Keratinocyte (primary cell): ENCODE data around the gene UNC13C.

Experiments used
- CTCF ChIP-seq, 3 experiments: IDR thresholded peaks in 1 of 3; conservative IDR thresholded peaks in 1 of 3; optimal IDR thresholded peaks in 1 of 3; 2 replicates in 2 of 3; 3 replicates in 1 of 3; pipeline versions ENCODE3 to v1.5.1; 2011; ENCODE audit warnings: low read length in 3 of 3, mild to moderate bottlenecking in 3 of 3, moderate library complexity in 2 of 3, control low read depth in 1 of 3, inconsistent platforms in 1 of 3; ENCODE audit not compliant: insufficient read depth in 2 of 3; ENCODE audit errors: extremely low read depth in 1 of 3
- EZH2 ChIP-seq: IDR thresholded peaks from one replicate; pipeline ENCODE4 v1.6.1; 2012; ENCODE audit warnings: inconsistent platforms, mild to moderate bottlenecking, low read length, moderate library complexity

DNA sequence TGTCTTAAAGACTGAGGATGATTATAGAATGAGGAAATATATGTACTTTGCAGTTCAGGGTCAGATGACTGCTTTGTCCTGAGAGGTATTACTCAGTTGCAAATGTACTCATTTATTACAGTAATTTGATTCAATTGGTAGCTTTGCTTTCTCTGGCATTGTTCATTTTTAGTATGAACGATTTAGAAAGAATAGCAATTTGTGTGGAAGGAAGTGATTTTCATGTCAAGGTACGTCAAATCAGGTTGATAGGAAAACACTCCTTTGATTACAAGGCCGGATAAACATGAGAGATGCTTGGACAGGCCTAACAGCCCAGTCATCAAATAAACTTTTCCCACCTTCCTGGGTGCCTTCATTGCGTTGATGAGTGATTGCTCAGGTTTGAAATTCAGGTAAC, 53.8 kb downstream of the UNC13C start:
- TF ChIP-seq CTCF (optimal IDR thresholded peaks at IDR 0.05 in 1 of 3, IDR thresholded peaks at IDR 0.05 in 1 of 3, conservative IDR thresholded peaks at IDR 0.05 in 1 of 3; ENCODE audit: extremely low read depth in 1 of 3, insufficient read depth in 2 of 3, low read length in 3 of 3) (no peak), EZH2 (no peak)
